ENCODE results near the gene RBM24.

- TF ChIP-seq POLR2A (IDR thresholded peaks at IDR 0.05; ENCODE audit: borderline replicate concordance, extremely low read depth, insufficient read depth, insufficient read length) (no peak), CTCF (IDR thresholded peaks at IDR 0.05 in 2 of 3, conservative IDR thresholded peaks at IDR 0.05 in 1 of 3; ENCODE audit: borderline replicate concordance in 1 of 3, insufficient read depth in 1 of 3, low read depth in 2 of 3, low read length in 2 of 3) (no peak), ZBTB33 (IDR thresholded peaks at IDR 0.05; ENCODE audit: extremely low read depth, insufficient replicate concordance, low read length) (no peak)
Measured at GRCh38 chr6:17299222-17299621, 18.1 kb downstream of the RBM24 start.

Measured in HCT116 (cell line).